Breast epithelium (tissue), 4 donors: Measurements from ENCODE around the gene BICD1. TPM values are rescaled to one million over a fixed set of nuclear protein-coding genes. Genes with fewer than 3 reads are reported as not detected.

Source experiments
- DNase-seq, 2 donors: peaks; one replicate each; pipeline ENCODE4 v3.0.0-alpha.2; 2019; ENCODE audit warnings: low spot score in 2 of 2
- H3K27ac ChIP-seq, 2 donors: fragments of 200-600 bp; sonication (generic) in 1 of 2; one replicate each; pipeline ENCODE4 v1.5.1; 2016 to 2019; ENCODE audit warnings: mild to moderate bottlenecking in 1 of 2
- H3K27me3 ChIP-seq, 2 donors: fragments of 200-600 bp; sonication (generic) in 1 of 2; one replicate each; pipeline versions ENCODE4 v1.5.1 to v1.6.0; 2017 to 2019; ENCODE audit warnings: control low read depth in 1 of 2, mild to moderate bottlenecking in 1 of 2
- H3K36me3 ChIP-seq: fragments of 200-600 bp; one replicate; pipeline ENCODE4 v1.5.1; 2019
- H3K4me1 ChIP-seq, 2 donors: fragments of 200-600 bp; sonication (generic); one replicate each; pipeline ENCODE4 v1.5.1; 2016 to 2019; ENCODE audit warnings: control low read depth in 1 of 2
- H3K4me3 ChIP-seq, 3 donors: fragments of 200-600 bp; sonication (generic); 1 replicate in 2 of 3; 2 replicates in 1 of 3; pipeline ENCODE4 v1.5.1; 2016 to 2019; ENCODE audit warnings: mild to moderate bottlenecking in 3 of 3, moderate library complexity in 2 of 3
- H3K9me3 ChIP-seq, 2 donors: fragments of 200-600 bp; sonication (generic) in 1 of 2; one replicate each; pipeline ENCODE4 v1.5.1; 2016 to 2019; ENCODE audit warnings: control low read depth in 1 of 2
- CTCF ChIP-seq, 3 donors: fragments of 450-650 bp; IDR thresholded peaks; one replicate each; pipeline ENCODE4 v1.5.1; 2016 to 2017; ENCODE audit warnings: antibody characterized with exemption in 3 of 3, mild to moderate bottlenecking in 3 of 3, moderate library complexity in 3 of 3
- POLR2A ChIP-seq: fragments of 450-650 bp; IDR thresholded peaks from one replicate; pipeline ENCODE4 v1.6.1; 2016; ENCODE audit warnings: antibody characterized with exemption, mild to moderate bottlenecking, moderate library complexity
- POLR2AphosphoS5 ChIP-seq, 3 donors: sonication (generic); formaldehyde crosslinking; IDR thresholded peaks; one replicate each; pipeline ENCODE4 v1.6.1; 2017; ENCODE audit warnings: antibody characterized with exemption in 3 of 3
- intact Hi-C: fragments of 100-400 bp; cut with DNase I; formaldehyde crosslinking; loops from one replicate; pipeline ENCODE4 v1.15.1; 2023; ENCODE audit warnings: low total_unique reads
- total RNA-seq, 3 donors: library from RNA; depleted of rRNA; stranded (reverse); fragments of >200 nt; gene quantifications; one replicate each; pipeline ENCODE4 v1.1.0, GENCODE V29; 2016

Gene BICD1
- total RNA-seq, 3 donors from 2014 or later = 7.2 to 31.5 (median 18.4) TPM

- no peaks in the 10 kb centered on the region for H3K36me3 ChIP-seq
- intact Hi-C loops = no loop called here
- no peak for DNase-seq
- H3K27ac ChIP-seq = no peak overlapping the region
- H3K4me1 ChIP-seq = no peaks in the 10 kb centered on the region
- no peak overlapping the region for H3K4me3 ChIP-seq
- TF ChIP-seq POLR2AphosphoS5 (IDR thresholded peaks at IDR 0.05) (no peak), CTCF (IDR thresholded peaks at IDR 0.05) (no peak), POLR2A (no peak)
- no peaks in the 10 kb centered on the region for H3K27me3 ChIP-seq
- H3K9me3 ChIP-seq = peaks cover 0 to 8% of the 10 kb centered on the region in 2 donors
These were observed 91.9 kb downstream of the BICD1 start for GRCh38 chr12:32198555-32198954.

GRCh38 chr12:32201096-32201495, 94.4 kb downstream of the BICD1 start:
- intact Hi-C loops = no loop called here
- Histone ChIP-seq H3K4me1 (no peaks in the 10 kb centered on the region), H3K9me3 (no peaks in the 10 kb centered on the region), H3K27me3 (no peaks in the 10 kb centered on the region), H3K36me3 (no peaks in the 10 kb centered on the region), H3K27ac (no peak overlapping the region), H3K4me3 (no peak overlapping the region)
- no peak for DNase-seq
- TF ChIP-seq POLR2AphosphoS5 (IDR thresholded peaks at IDR 0.05) = no peak
- TF ChIP-seq POLR2A = no peak
- TF ChIP-seq CTCF (IDR thresholded peaks at IDR 0.05) = no peak

- Histone ChIP-seq H3K27me3 (no peaks in the 10 kb centered on the region), H3K4me1 (no peaks in the 10 kb centered on the region), H3K9me3 (no peaks in the 10 kb centered on the region), H3K36me3 (no peaks in the 10 kb centered on the region), H3K27ac (no peak overlapping the region), H3K4me3 (no peak overlapping the region)
- DNase-seq = no peak
- TF ChIP-seq POLR2A (no peak), CTCF (IDR thresholded peaks at IDR 0.05) (no peak), POLR2AphosphoS5 (IDR thresholded peaks at IDR 0.05) (no peak)
- intact Hi-C loops = no loop called here
These were observed 95.3 kb downstream of the BICD1 start for GRCh38 chr12:32201976-32202375.

- no peak overlapping the region for H3K4me3 ChIP-seq
- no peaks in the 10 kb centered on the region for H3K9me3 ChIP-seq
- no peak for TF ChIP-seq POLR2A
- TF ChIP-seq POLR2AphosphoS5 (IDR thresholded peaks at IDR 0.05) = no peak
- no peak for TF ChIP-seq CTCF (IDR thresholded peaks at IDR 0.05)
- no peak overlapping the region for H3K27ac ChIP-seq
- intact Hi-C loops = no loop called here
- DNase-seq = no peak
- H3K27me3 ChIP-seq = no peaks in the 10 kb centered on the region
- no peaks in the 10 kb centered on the region for H3K36me3 ChIP-seq
- H3K4me1 ChIP-seq = no peaks in the 10 kb centered on the region
These were observed 99.1 kb downstream of the BICD1 start for GRCh38 chr12:32205731-32206130.

GRCh38 chr12:32208355-32208754, 101.7 kb downstream of the BICD1 start:
- intact Hi-C loops = no loop called here
- Histone ChIP-seq H3K9me3 (no peaks in the 10 kb centered on the region), H3K4me3 (no peak overlapping the region), H3K4me1 (no peaks in the 10 kb centered on the region), H3K27ac (no peak overlapping the region), H3K27me3 (no peaks in the 10 kb centered on the region), H3K36me3 (no peaks in the 10 kb centered on the region)
- DNase-seq = no peak
- no peak for TF ChIP-seq POLR2AphosphoS5 (IDR thresholded peaks at IDR 0.05)
- TF ChIP-seq CTCF (IDR thresholded peaks at IDR 0.05) = no peak
- TF ChIP-seq POLR2A = no peak
